Measurements from ENCODE around the gene OCSTAMP.

The OCSTAMP gene

DNA sequence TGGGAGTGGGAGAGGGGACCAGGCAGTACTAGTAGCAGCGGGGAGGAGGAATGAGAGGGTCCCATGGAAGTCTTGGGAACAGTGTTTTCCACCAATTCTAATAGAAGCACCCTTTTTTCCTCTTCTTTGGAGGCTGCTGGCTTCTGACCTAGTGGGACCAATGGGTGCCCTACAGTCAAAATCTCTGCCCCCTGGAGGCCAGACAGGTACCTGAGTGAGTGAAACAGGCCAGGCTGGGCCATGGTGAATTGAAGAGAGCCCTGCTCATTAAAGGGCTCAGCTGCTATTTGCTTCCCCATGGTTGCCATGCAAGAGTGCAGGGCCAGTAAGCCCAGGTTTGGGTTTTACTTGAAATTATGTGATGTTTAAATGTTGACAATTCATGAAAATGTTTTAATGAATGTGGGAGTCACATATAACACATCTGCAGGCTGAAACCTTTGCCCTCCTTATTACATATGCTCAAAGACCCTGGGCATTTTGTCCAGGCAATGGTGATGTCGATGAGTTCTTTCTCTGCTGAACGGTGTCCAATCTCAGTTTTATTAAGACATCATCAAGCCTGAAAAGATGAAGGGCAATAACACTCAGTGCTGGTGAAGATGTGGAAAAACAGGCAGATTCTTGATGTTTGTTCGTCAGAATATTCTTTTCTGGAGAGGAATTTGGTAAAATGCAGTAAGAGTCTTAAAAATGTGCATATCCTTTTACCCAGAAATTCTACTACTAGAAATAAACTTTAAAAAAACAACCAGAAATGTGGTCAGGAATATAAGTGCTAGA, 42.3 kb upstream of the OCSTAMP start:
- H3K27ac ChIP-seq = no peak overlapping the region
- H3K27me3 ChIP-seq (ENCODE audit: control insufficient read depth, insufficient read depth, low read length) = no peaks in the 10 kb centered on the region
- TF ChIP-seq, protein P1, sequence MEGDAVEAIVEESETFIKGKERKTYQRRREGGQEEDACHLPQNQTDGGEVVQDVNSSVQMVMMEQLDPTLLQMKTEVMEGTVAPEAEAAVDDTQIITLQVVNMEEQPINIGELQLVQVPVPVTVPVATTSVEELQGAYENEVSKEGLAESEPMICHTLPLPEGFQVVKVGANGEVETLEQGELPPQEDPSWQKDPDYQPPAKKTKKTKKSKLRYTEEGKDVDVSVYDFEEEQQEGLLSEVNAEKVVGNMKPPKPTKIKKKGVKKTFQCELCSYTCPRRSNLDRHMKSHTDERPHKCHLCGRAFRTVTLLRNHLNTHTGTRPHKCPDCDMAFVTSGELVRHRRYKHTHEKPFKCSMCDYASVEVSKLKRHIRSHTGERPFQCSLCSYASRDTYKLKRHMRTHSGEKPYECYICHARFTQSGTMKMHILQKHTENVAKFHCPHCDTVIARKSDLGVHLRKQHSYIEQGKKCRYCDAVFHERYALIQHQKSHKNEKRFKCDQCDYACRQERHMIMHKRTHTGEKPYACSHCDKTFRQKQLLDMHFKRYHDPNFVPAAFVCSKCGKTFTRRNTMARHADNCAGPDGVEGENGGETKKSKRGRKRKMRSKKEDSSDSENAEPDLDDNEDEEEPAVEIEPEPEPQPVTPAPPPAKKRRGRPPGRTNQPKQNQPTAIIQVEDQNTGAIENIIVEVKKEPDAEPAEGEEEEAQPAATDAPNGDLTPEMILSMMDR (IDR thresholded peaks at IDR 0.05) = no peak
- no peaks in the 10 kb centered on the region for H3K9me3 ChIP-seq (ENCODE audit: control insufficient read depth, low read length)
- H3K79me2 ChIP-seq = no peaks in the 10 kb centered on the region
- no peak overlapping the region for H3K4me3 ChIP-seq (ENCODE audit: low read depth, low read length)
- no peak overlapping the region for H3K4me2 ChIP-seq (ENCODE audit: low read length)
- no peak overlapping the region for H2AFZ ChIP-seq
- no peaks in the 10 kb centered on the region for H3K36me3 ChIP-seq (ENCODE audit: control insufficient read depth, insufficient read depth, low read length)
- no peak overlapping the region for H3K9ac ChIP-seq
- H3K4me1 ChIP-seq = no peaks in the 10 kb centered on the region

DNA sequence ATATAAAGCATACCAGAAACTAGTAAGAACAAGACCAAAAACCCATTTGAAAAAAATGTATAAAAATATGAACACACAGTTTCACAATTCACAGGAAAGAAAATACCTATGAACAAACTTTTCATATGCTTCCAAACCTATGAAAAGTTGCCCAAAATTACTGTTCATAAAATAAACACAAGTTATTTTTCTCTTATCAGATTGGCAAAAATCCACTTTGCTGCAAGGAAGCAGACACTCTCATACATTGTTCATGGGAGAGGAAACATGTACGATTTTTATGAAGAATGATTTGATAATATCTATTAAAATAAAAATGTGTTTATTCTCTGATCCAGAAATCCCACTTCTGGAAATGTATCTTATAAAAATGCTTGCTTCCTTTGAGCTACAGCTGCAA, 40.0 kb upstream of the OCSTAMP start:
- Histone ChIP-seq H3K4me1 (no peaks in the 10 kb centered on the region), H3K36me3 (ENCODE audit: control insufficient read depth, insufficient read depth, low read length) (no peaks in the 10 kb centered on the region), H3K4me3 (ENCODE audit: low read depth, low read length) (no peak overlapping the region), H3K79me2 (no peaks in the 10 kb centered on the region), H3K9me3 (ENCODE audit: control insufficient read depth, low read length) (no peaks in the 10 kb centered on the region), H3K9ac (no peak overlapping the region), H3K27ac (no peak overlapping the region), H3K27me3 (ENCODE audit: control insufficient read depth, insufficient read depth, low read length) (no peaks in the 10 kb centered on the region), H3K4me2 (ENCODE audit: low read length) (no peak overlapping the region), H2AFZ (no peak overlapping the region)
- TF ChIP-seq, protein P1 (IDR thresholded peaks at IDR 0.05) = no peak

DNA sequence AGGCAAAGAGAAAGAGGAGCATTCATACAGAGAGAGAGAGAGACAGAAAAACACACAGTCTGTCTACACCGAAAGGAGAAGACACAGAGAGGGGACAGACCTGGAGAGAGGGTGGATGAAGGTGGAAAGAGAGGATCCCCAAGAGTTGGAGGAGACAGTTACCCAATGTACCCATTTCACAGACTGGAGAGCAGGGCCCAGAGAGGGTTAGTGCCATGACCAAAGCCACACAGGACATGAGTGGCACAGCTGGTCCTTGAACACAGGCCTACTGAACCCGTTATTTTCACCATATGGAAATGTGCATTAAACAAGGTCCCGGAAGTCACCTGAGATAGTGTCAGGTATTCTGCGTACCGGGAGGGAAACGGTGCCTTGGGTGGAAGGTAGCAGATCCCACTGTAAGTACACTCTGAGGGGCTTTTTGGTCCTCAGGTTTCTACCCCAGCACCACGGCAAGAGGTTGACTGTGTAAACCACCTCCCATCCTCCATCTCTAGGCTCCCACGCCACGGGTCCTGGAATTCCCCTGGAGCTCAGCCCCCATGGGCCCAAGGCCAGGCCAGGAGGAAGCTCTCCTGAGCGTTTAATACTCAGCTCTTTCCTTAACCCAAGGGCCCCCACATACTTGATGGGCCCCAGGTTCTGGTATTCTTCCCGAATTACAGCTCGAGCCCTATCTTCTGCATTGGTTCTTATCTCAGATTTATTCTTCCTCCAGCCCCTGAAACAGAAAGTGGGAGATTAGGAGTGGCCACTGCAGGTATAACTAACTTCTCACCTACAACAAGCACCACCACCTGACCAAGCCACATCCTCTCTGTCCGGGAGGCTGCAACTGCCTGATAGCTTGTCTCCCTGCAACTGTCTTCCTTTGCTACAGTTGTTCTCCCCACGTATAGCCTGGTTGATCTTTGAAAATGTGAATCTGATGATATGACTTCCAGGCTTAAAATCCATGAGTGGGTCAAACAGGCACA, 38.4 kb upstream of the OCSTAMP start:
- Histone ChIP-seq H3K4me1 (no peaks in the 10 kb centered on the region), H3K4me2 (ENCODE audit: low read length) (no peak overlapping the region), H3K9ac (no peak overlapping the region), H2AFZ (no peak overlapping the region), H3K4me3 (ENCODE audit: low read depth, low read length) (no peak overlapping the region), H3K27ac (no peak overlapping the region), H3K36me3 (ENCODE audit: control insufficient read depth, insufficient read depth, low read length) (no peaks in the 10 kb centered on the region), H3K27me3 (ENCODE audit: control insufficient read depth, insufficient read depth, low read length) (no peaks in the 10 kb centered on the region), H3K79me2 (no peaks in the 10 kb centered on the region), H3K9me3 (ENCODE audit: control insufficient read depth, low read length) (no peaks in the 10 kb centered on the region)
- TF ChIP-seq, protein P1 (IDR thresholded peaks at IDR 0.05) = no peak

DNA sequence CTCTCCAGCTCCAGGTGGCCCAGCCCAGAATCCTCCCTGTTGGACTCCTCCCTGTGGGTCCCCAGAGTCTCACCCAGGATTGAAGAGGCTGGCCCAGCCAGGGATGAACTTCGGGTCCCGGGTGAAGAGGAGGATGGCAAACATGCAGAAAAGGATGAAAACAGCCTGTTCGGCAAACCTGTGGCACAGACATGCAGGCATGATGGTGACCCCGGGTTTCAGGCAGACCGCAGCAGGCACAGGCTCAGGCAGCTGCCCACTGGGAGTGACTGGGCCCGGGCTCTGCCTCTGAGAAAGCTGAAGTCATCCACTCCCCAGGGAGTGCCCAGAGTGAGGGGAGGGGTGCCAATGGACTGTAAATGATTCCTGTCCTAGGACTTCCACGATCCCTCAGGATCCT, 37.5 kb upstream of the OCSTAMP start:
- Histone ChIP-seq H3K4me2 (ENCODE audit: low read length) (no peak overlapping the region), H2AFZ (no peak overlapping the region), H3K4me1 (no peaks in the 10 kb centered on the region), H3K27me3 (ENCODE audit: control insufficient read depth, insufficient read depth, low read length) (no peaks in the 10 kb centered on the region), H3K36me3 (ENCODE audit: control insufficient read depth, insufficient read depth, low read length) (no peaks in the 10 kb centered on the region), H3K9me3 (ENCODE audit: control insufficient read depth, low read length) (no peaks in the 10 kb centered on the region), H3K4me3 (ENCODE audit: low read depth, low read length) (no peak overlapping the region), H3K79me2 (no peaks in the 10 kb centered on the region), H3K9ac (no peak overlapping the region), H3K27ac (no peak overlapping the region)
- TF ChIP-seq, protein P1 (IDR thresholded peaks at IDR 0.05) = no peak
